DOHH2 (cell line): ENCODE data around the gene PI4K2A.

Experiments
- H3F3A ChIP-seq: fragments of 200-600 bp; sonication (generic), shearing (Covaris generic); 2 replicates; pipeline ENCODE4 v1.6.0; 2016; ENCODE audit warnings: antibody characterized with exemption, mild to moderate bottlenecking; ENCODE audit not compliant: control insufficient read depth, insufficient read depth
- H3K27ac ChIP-seq: fragments of 200-600 bp; sonication (generic); 2 replicates; pipeline ENCODE4 v1.5.1; 2014; ENCODE audit warnings: low read depth, mild to moderate bottlenecking, low read length, moderate library complexity
- H3K27me3 ChIP-seq: fragments of 200-600 bp; sonication (generic); 2 replicates; pipeline ENCODE4 v1.6.1; 2014; ENCODE audit warnings: mild to moderate bottlenecking, low read length, mixed read lengths; ENCODE audit not compliant: control insufficient read depth
- H3K36me3 ChIP-seq: fragments of 200-600 bp; sonication (generic); 2 replicates; pipeline ENCODE4 v1.6.1; 2014; ENCODE audit warnings: mild to moderate bottlenecking, low read length, moderate library complexity, mixed read lengths; ENCODE audit not compliant: control insufficient read depth
- H3K4me1 ChIP-seq: fragments of 200-600 bp; sonication (generic); 2 replicates; pipeline ENCODE4 v1.6.1; 2014; ENCODE audit warnings: mild to moderate bottlenecking, low read length, mixed read lengths; ENCODE audit not compliant: control insufficient read depth
- H3K4me2 ChIP-seq: fragments of 200-600 bp; sonication (generic); 2 replicates; pipeline ENCODE4 v1.6.0; 2014; ENCODE audit warnings: mild to moderate bottlenecking, low read length, moderate library complexity
- H3K4me3 ChIP-seq: fragments of 200-600 bp; sonication (generic); 2 replicates; pipeline ENCODE4 v1.5.1; 2014; ENCODE audit warnings: mild to moderate bottlenecking, low read length, mixed read lengths
- H3K79me2 ChIP-seq: fragments of 200-600 bp; sonication (generic); 2 replicates; pipeline ENCODE4 v1.6.1; 2014; ENCODE audit warnings: mild to moderate bottlenecking, low read length, mixed read lengths; ENCODE audit not compliant: control insufficient read depth
- H3K9me2 ChIP-seq: fragments of 200-600 bp; sonication (generic); replicated peaks from 2 replicates; pipeline ENCODE4 v1.6.1; 2014; ENCODE audit warnings: mild to moderate bottlenecking, low read length, mixed read lengths; ENCODE audit not compliant: control insufficient read depth
- H3K9me3 ChIP-seq: fragments of 200-600 bp; sonication (generic); 2 replicates; pipeline ENCODE4 v1.6.1; 2014; ENCODE audit warnings: antibody characterized with exemption, low read length, mixed read lengths; ENCODE audit not compliant: control insufficient read depth, insufficient read depth
- H4K20me1 ChIP-seq: fragments of 200-600 bp; sonication (generic); 2 replicates; pipeline ENCODE4 v1.6.0; 2014; ENCODE audit warnings: low read depth, mild to moderate bottlenecking, antibody characterized with exemption, low read length, moderate library complexity; ENCODE audit not compliant: control insufficient read depth, insufficient read depth
- EZH2phosphoT487 ChIP-seq: fragments of 200-600 bp; sonication (generic); IDR thresholded peaks from 2 replicates; pipeline ENCODE4 v1.6.1; 2017; ENCODE audit warnings: borderline replicate concordance, mild to moderate bottlenecking, antibody characterized with exemption, low read length, moderate library complexity, mixed read lengths
- TF ChIP-seq, protein P1 (sequence below): fragments of 200-600 bp; sonication (generic); IDR thresholded peaks from one replicate; pipeline ENCODE4 v1.5.1; 2014; ENCODE audit warnings: antibody characterized with exemption, mild to moderate bottlenecking, low read depth, low read length; ENCODE audit not compliant: poor library complexity, severe bottlenecking

PI4K2A gene

DNA sequence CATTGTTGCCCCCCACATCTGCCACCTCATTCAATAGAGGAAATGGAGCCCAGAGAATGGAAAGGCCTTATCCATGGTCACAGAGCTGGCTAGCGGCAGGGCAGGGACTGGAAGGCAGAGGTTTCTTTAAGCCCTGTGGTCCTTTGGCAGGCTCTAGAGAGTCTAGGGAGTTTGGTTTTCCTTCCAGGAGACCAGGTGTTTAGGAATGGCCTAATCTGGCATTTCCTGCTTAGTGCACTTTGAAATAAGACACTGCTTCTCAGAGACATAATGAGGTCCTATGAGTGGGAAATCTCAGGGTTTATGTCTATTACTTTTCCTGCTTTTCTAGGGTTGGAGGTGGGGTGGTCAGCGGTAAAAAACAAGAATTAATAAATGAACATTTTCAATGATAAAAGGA lies 79.1 kb downstream of the PI4K2A start:
- Histone ChIP-seq H3K79me2 (no peaks in the 10 kb centered on the region; the same call in 1 of the 2 replicates), H3K36me3 (no peaks in the 10 kb centered on the region), H3F3A (no peaks in the 10 kb centered on the region), H3K27ac (no peak overlapping the region), H3K9me2 (no peaks in the 10 kb centered on the region), H3K27me3 (peaks cover 11% of the 10 kb centered on the region), H3K4me1 (peaks cover 7% of the 10 kb centered on the region), H4K20me1 (no peaks in the 10 kb centered on the region; the same call in 1 of the 2 replicates), H3K4me2 (no peak overlapping the region), H3K4me3 (no peak overlapping the region), H3K9me3 (no peaks in the 10 kb centered on the region)
- TF ChIP-seq, protein P1, sequence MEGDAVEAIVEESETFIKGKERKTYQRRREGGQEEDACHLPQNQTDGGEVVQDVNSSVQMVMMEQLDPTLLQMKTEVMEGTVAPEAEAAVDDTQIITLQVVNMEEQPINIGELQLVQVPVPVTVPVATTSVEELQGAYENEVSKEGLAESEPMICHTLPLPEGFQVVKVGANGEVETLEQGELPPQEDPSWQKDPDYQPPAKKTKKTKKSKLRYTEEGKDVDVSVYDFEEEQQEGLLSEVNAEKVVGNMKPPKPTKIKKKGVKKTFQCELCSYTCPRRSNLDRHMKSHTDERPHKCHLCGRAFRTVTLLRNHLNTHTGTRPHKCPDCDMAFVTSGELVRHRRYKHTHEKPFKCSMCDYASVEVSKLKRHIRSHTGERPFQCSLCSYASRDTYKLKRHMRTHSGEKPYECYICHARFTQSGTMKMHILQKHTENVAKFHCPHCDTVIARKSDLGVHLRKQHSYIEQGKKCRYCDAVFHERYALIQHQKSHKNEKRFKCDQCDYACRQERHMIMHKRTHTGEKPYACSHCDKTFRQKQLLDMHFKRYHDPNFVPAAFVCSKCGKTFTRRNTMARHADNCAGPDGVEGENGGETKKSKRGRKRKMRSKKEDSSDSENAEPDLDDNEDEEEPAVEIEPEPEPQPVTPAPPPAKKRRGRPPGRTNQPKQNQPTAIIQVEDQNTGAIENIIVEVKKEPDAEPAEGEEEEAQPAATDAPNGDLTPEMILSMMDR: no peak
- TF ChIP-seq EZH2phosphoT487: no peak

GRCh38 chr10:97721871-97722780 lies 81.7 kb downstream of the PI4K2A start:
- H3K9me3 ChIP-seq: no peaks in the 10 kb centered on the region
- H3F3A ChIP-seq: no peaks in the 10 kb centered on the region
- TF ChIP-seq EZH2phosphoT487: no peak
- TF ChIP-seq, protein P1: no peak
- no peaks in the 10 kb centered on the region for H3K4me1 ChIP-seq
- no peaks in the 10 kb centered on the region; the same call in 1 of the 2 replicates for H3K27me3 ChIP-seq
- no peak overlapping the region for H3K4me3 ChIP-seq
- no peaks in the 10 kb centered on the region for H3K9me2 ChIP-seq
- no peak overlapping the region for H3K27ac ChIP-seq
- H3K79me2 ChIP-seq: no peaks in the 10 kb centered on the region
- no peaks in the 10 kb centered on the region for H4K20me1 ChIP-seq
- no peaks in the 10 kb centered on the region for H3K36me3 ChIP-seq
- no peak overlapping the region for H3K4me2 ChIP-seq

GRCh38 chr10:97723001-97723400 lies 82.5 kb downstream of the PI4K2A start:
- no peak overlapping the region for H3K27ac ChIP-seq
- no peak overlapping the region for H3K4me3 ChIP-seq
- H4K20me1 ChIP-seq: no peaks in the 10 kb centered on the region
- H3F3A ChIP-seq: no peaks in the 10 kb centered on the region
- H3K27me3 ChIP-seq: no peaks in the 10 kb centered on the region; the same call in 1 of the 2 replicates
- no peaks in the 10 kb centered on the region for H3K9me2 ChIP-seq
- H3K9me3 ChIP-seq: no peaks in the 10 kb centered on the region
- no peak overlapping the region for H3K4me2 ChIP-seq
- TF ChIP-seq, protein P1: no peak
- no peak for TF ChIP-seq EZH2phosphoT487
- no peaks in the 10 kb centered on the region for H3K36me3 ChIP-seq
- no peaks in the 10 kb centered on the region for H3K79me2 ChIP-seq
- no peaks in the 10 kb centered on the region for H3K4me1 ChIP-seq
